Measurements from ENCODE around the gene PLEKHA8.

- TF ChIP-seq POLR2A (IDR thresholded peaks at IDR 0.05) (no peak), CTCF (IDR thresholded peaks at IDR 0.05) (no peak)
Observed at GRCh38 chr7:30027065-30027456, 1.2 kb upstream of the PLEKHA8 start.
